Measurements from ENCODE around the gene CFTR. TPM values are rescaled to one million over a fixed set of nuclear protein-coding genes. Genes with fewer than 3 reads are reported as not detected.

CFTR gene
- total RNA-seq, 1 experiment from 2014 or later, result 1.2 TPM

- no peak for DNase-seq
- Histone ChIP-seq H2BK12ac (ENCODE audit: insufficient read length, low read depth, low read length) (no peak overlapping the region), H3K79me1 (ENCODE audit: insufficient read depth, low read depth, low read length, poor library complexity, severe bottlenecking) (no peaks in the 10 kb centered on the region), H3K23ac (ENCODE audit: insufficient read length, low read depth, low read length) (no peak overlapping the region), H4K5ac (ENCODE audit: insufficient read length, low read depth, low read length) (no peak overlapping the region), H3K4me2 (ENCODE audit: insufficient read depth, insufficient read length, low read length) (no peak overlapping the region), H2AK5ac (ENCODE audit: insufficient read length, low read length) (no peak overlapping the region), H2BK20ac (ENCODE audit: low read depth, low read length, poor library complexity, severe bottlenecking) (no peak overlapping the region), H3K4ac (ENCODE audit: low read depth, low read length) (no peak overlapping the region), H3K27ac (ENCODE audit: insufficient read length, low read depth, low read length) (no peak overlapping the region), H3K56ac (ENCODE audit: insufficient read length, low read depth, low read length) (no peak overlapping the region), H3K27me3 (ENCODE audit: insufficient read depth, low read length) (no peaks in the 10 kb centered on the region; the same call in 1 of the 2 replicates), H2BK15ac (ENCODE audit: low read depth, low read length) (no peak overlapping the region), H4K8ac (replicated peaks; ENCODE audit: insufficient read length, low read depth, low read length) (no peak overlapping the region), H3K23me2 (ENCODE audit: insufficient read length, low read depth, low read length, poor library complexity, severe bottlenecking) (peaks cover 14% of the 10 kb centered on the region), H3T11ph (ENCODE audit: low read length) (no peak overlapping the region), H3K18ac (ENCODE audit: insufficient read length, low read depth, low read length) (no peak overlapping the region), H3K9me3 (ENCODE audit: control insufficient read depth, low read depth, low read length) (no peaks in the 10 kb centered on the region), H3K79me2 (ENCODE audit: insufficient read depth, low read length) (no peaks in the 10 kb centered on the region), H2BK5ac (ENCODE audit: insufficient read length, low read length) (no peak overlapping the region), H2BK120ac (ENCODE audit: low read depth, low read length, poor library complexity, severe bottlenecking) (no peak overlapping the region), H4K91ac (ENCODE audit: insufficient read length, low read depth, low read length) (no peak overlapping the region), H3K9ac (ENCODE audit: extremely low read depth, insufficient read length, low read length) (no peak overlapping the region), H4K20me1 (ENCODE audit: control insufficient read depth, insufficient read depth, insufficient read length) (no peaks in the 10 kb centered on the region), H3K14ac (ENCODE audit: insufficient read depth, low read length) (no peak overlapping the region), H3K4me1 (ENCODE audit: insufficient read depth, low read length) (no peaks in the 10 kb centered on the region), H2AFZ (ENCODE audit: low read length) (no peak overlapping the region)
- Mint-ChIP-seq H3K4me1 (peaks cover 25 to 36% of the 10 kb centered on the region in 2 experiments), H3K27me3 (ENCODE audit: low read depth) (peaks cover 45% of the 10 kb centered on the region), H3K9me3 (no peaks in the 10 kb centered on the region), H3K4me3 (0 out of 5 replicates have a peak overlapping the region, but pooled peaks of 1 of the 2 experiments have one; percentile 18), H3K36me3 (ENCODE audit: insufficient read depth in 1 of 3, low read depth in 3 of 3) (no peaks in the 10 kb centered on the region), H3K27ac (no peak overlapping the region)
- TF ChIP-seq CTCF (conservative IDR thresholded peaks at IDR 0.05), result peak; percentile 27; the same call in 2 of the 3 replicates
- no CpG with 5 or more reads among the region's 2 CpGs for WGBS (ENCODE audit: extremely low coverage, insufficient read length, low lambda C conversion rate)
These were observed 1.2 kb downstream of the CFTR start for GRCh38 chr7:117480978-117481377.
